ENCODE data around the gene CHCHD6.

DNA sequence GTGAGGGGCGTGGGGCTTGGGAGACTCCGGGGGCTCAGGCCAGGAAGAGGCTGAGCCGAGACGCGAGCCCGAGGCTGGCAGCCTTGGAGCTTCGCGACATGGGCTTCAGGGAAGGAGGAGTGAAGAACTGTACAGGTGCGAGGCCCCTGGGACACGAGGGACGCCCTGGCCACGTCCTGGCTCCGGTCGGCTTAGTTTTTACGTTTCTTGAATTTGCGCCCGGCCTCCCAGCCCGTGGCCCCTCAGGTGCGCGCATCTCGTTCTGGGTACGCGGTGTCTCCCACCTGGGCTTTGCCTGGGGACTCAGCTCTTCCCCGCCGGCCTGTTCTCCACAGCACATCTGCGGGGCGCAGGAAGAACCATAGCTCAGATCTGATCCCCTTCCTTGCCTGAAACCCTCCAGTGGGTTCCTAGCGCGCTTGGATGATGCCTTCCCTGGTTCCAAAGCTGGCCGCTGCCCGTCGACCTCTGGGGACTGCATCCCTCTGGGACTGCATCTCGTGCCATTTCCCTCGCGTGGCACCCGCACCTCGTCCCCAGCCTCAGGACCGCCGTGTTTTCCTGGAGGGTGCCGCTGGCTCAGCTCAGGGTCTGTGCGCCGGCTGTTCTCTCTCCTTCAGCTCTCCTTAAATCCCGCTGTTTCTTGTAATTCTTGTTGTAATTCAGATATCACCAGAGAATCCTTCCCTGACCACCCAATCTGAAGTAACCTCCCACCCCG, 614 bp downstream of the CHCHD6 start:
- TF ChIP-seq, protein P1, sequence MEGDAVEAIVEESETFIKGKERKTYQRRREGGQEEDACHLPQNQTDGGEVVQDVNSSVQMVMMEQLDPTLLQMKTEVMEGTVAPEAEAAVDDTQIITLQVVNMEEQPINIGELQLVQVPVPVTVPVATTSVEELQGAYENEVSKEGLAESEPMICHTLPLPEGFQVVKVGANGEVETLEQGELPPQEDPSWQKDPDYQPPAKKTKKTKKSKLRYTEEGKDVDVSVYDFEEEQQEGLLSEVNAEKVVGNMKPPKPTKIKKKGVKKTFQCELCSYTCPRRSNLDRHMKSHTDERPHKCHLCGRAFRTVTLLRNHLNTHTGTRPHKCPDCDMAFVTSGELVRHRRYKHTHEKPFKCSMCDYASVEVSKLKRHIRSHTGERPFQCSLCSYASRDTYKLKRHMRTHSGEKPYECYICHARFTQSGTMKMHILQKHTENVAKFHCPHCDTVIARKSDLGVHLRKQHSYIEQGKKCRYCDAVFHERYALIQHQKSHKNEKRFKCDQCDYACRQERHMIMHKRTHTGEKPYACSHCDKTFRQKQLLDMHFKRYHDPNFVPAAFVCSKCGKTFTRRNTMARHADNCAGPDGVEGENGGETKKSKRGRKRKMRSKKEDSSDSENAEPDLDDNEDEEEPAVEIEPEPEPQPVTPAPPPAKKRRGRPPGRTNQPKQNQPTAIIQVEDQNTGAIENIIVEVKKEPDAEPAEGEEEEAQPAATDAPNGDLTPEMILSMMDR (conservative IDR thresholded peaks at IDR 0.05): no peak
- no peak for TF ChIP-seq EZH2 (IDR thresholded peaks at IDR 0.05; ENCODE audit: low read depth)

All from PC-9 (cell line).